IPS DF 6.9 (cell line): ENCODE measurements around the gene SPATA33.
A peak's percentile ranks its signal among the peaks of the same experiment; 100 is the strongest.
"Not testable (repeated sequence)": the region's sequence is repeated elsewhere in the genome, so short reads cannot be mapped to it uniquely, and the experiment has no call there.

ENCODE experiments used
- DNase-seq: peaks from one replicate; pipeline ENCODE4 v3.0.0-alpha.2; 2013; ENCODE audit warnings: low read depth, low spot score
- H3K27ac ChIP-seq: one replicate; pipeline ENCODE4 v1.5.1; 2013; ENCODE audit warnings: low read length, control low read depth
- H3K27me3 ChIP-seq: 2 replicates; pipeline ENCODE4 v1.6.1; 2013; ENCODE audit warnings: mild to moderate bottlenecking, low read length; ENCODE audit not compliant: control insufficient read depth, insufficient read depth
- H3K36me3 ChIP-seq: 2 replicates; pipeline ENCODE4 v1.6.1; 2013; ENCODE audit warnings: low read length; ENCODE audit not compliant: control insufficient read depth, insufficient read depth
- H3K4me1 ChIP-seq: 2 replicates; pipeline ENCODE4 v1.6.1; 2013; ENCODE audit warnings: low read length; ENCODE audit not compliant: control insufficient read depth, insufficient read depth
- H3K4me3 ChIP-seq: 2 replicates; pipeline ENCODE4 v1.5.1; 2013; ENCODE audit warnings: mild to moderate bottlenecking, low read length
- H3K9me3 ChIP-seq: 2 replicates; pipeline ENCODE4 v1.6.1; 2013; ENCODE audit warnings: low read length, inconsistent platforms; ENCODE audit not compliant: control insufficient read depth, insufficient read depth
- WGBS: extraction: QIAGEN DNeasy Blood & Tissue Kit; methylation state at CpG from one replicate; pipeline ENCODE4 v1.1.7; 2013; ENCODE audit warnings: mixed read lengths, missing lambda C conversion rate; ENCODE audit not compliant: insufficient read length, insufficient coverage; 5-methylcytosine and 5-hydroxymethylcytosine counted together

Gene SPATA33

GRCh38 chr16:89667000-89667399, 9.4 kb downstream of the SPATA33 start:
- H3K4me1 ChIP-seq, H3K9me3 ChIP-seq, H3K36me3 ChIP-seq, H3K27ac ChIP-seq, H3K27me3 ChIP-seq, DNase-seq, H3K4me3 ChIP-seq: not testable (repeated sequence)
- WGBS, result no CpG with 5 or more reads among the region's 7 CpGs

GRCh38 chr16:89667633-89668032, 10.0 kb downstream of the SPATA33 start:
- Histone ChIP-seq H3K36me3 (no peaks in the 10 kb centered on the region), H3K4me3 (no peak overlapping the region), H3K9me3 (no peaks in the 10 kb centered on the region), H3K27me3 (no peaks in the 10 kb centered on the region), H3K27ac (no peak overlapping the region), H3K4me1 (no peaks in the 10 kb centered on the region)
- WGBS, result no CpG with 5 or more reads among the region's 9 CpGs
- DNase-seq, result no peak

- WGBS, result no CpG with 5 or more reads among the region's 5 CpGs
- Histone ChIP-seq H3K27me3 (no peaks in the 10 kb centered on the region), H3K36me3 (no peaks in the 10 kb centered on the region), H3K4me1 (no peaks in the 10 kb centered on the region), H3K9me3 (no peaks in the 10 kb centered on the region), H3K27ac (no peak overlapping the region), H3K4me3 (no peak overlapping the region)
- DNase-seq, result no peak
Measured at GRCh38 chr16:89668790-89669158, 11.1 kb downstream of the SPATA33 start.

- no peak for DNase-seq
- H3K27ac ChIP-seq, result no peak overlapping the region
- H3K27me3 ChIP-seq, result no peaks in the 10 kb centered on the region
- no CpG with 5 or more reads among the region's 13 CpGs for WGBS
- no peaks in the 10 kb centered on the region for H3K4me1 ChIP-seq
- H3K36me3 ChIP-seq, result no peaks in the 10 kb centered on the region
- no peak overlapping the region for H3K4me3 ChIP-seq
- no peaks in the 10 kb centered on the region for H3K9me3 ChIP-seq
Measured at GRCh38 chr16:89669755-89670154, 12.1 kb downstream of the SPATA33 start.

GRCh38 chr16:89670496-89671431, 13.1 kb downstream of the SPATA33 start:
- no peaks in the 10 kb centered on the region for H3K9me3 ChIP-seq
- no peak overlapping the region for H3K27ac ChIP-seq
- WGBS, result no CpG with 5 or more reads among the region's 10 CpGs
- no peak overlapping the region for H3K4me3 ChIP-seq
- H3K4me1 ChIP-seq, result no peaks in the 10 kb centered on the region
- no peaks in the 10 kb centered on the region for H3K27me3 ChIP-seq
- no peaks in the 10 kb centered on the region for H3K36me3 ChIP-seq
- DNase-seq, result no peak

- no CpG with 5 or more reads among the region's 4 CpGs for WGBS
- not testable (repeated sequence) for DNase-seq, H3K36me3 ChIP-seq, H3K9me3 ChIP-seq, H3K27ac ChIP-seq, H3K4me3 ChIP-seq, H3K4me1 ChIP-seq, H3K27me3 ChIP-seq
Measured at GRCh38 chr16:89671565-89671964, 13.9 kb downstream of the SPATA33 start.

- no peaks in the 10 kb centered on the region for H3K9me3 ChIP-seq
- WGBS, result no CpG with 5 or more reads among the region's 16 CpGs
- DNase-seq, result no peak
- H3K36me3 ChIP-seq, result no peaks in the 10 kb centered on the region
- no peaks in the 10 kb centered on the region for H3K4me1 ChIP-seq
- H3K27ac ChIP-seq, result no peak overlapping the region
- H3K4me3 ChIP-seq, result no peak overlapping the region
- no peaks in the 10 kb centered on the region for H3K27me3 ChIP-seq
Measured at GRCh38 chr16:89672177-89672941, 14.7 kb downstream of the SPATA33 start.

GRCh38 chr16:89678258-89678657, 20.6 kb downstream of the SPATA33 start:
- no peak overlapping the region for H3K27ac ChIP-seq
- no CpG with 5 or more reads among the region's 2 CpGs for WGBS
- no peak for DNase-seq

GRCh38 chr16:89685916-89686315, 28.3 kb downstream of the SPATA33 start:
- no peak for DNase-seq
- WGBS, result no CpG with 5 or more reads among the region's 1 CpG
- Histone ChIP-seq H3K4me3 (no peak overlapping the region), H3K36me3 (peaks cover 8% of the 10 kb centered on the region), H3K4me1 (peaks cover 7% of the 10 kb centered on the region), H3K27ac (no peak overlapping the region), H3K27me3 (no peaks in the 10 kb centered on the region), H3K9me3 (no peaks in the 10 kb centered on the region; the same call in 1 of the 2 replicates)

More at GRCh38 chr16:89678258-89678657, 20.6 kb downstream of the SPATA33 start:
- Histone ChIP-seq H3K4me1 (no peaks in the 10 kb centered on the region), H3K4me3 (no peak overlapping the region), H3K36me3 (no peaks in the 10 kb centered on the region), H3K27me3 (no peaks in the 10 kb centered on the region), H3K9me3 (no peaks in the 10 kb centered on the region; the same call in 1 of the 2 replicates)

GRCh38 chr16:89686520-89687091, 29.0 kb downstream of the SPATA33 start, which contains the start of gene CDK10:
Gene CDK10, plus strand, starts transcription at chr16:89686689. Its CDS starts 22 bp downstream, at chr16:89686711.
- no peaks in the 10 kb centered on the region; the same call in 1 of the 2 replicates for H3K9me3 ChIP-seq
- H3K27ac ChIP-seq, result no peak within 1 kb of the TSS
- peak within 1 kb of the TSS; percentile 85 for H3K4me3 ChIP-seq
- H3K36me3 ChIP-seq, result peaks cover 13% of the 10 kb centered on the region
- H3K4me1 ChIP-seq, result peaks cover 7% of the 10 kb centered on the region
- WGBS, result no CpG with 5 or more reads among the region's 67 CpGs
- H3K27me3 ChIP-seq, result no peaks in the 10 kb centered on the region
- DNase-seq, result peak; percentile 81
